DND-41 (cell line): ENCODE measurements around the gene BEND6.

ENCODE experiments used
- ATAC-seq: fragments of 200-7000 bp; cut with Tn5 transposase; 3 replicates; pipeline ENCODE4 v1.9.1; 2021; ENCODE audit warnings: low read depth; ENCODE audit not compliant: insufficient read depth
- DNase-seq: peaks from one replicate; pipeline ENCODE4 v3.0.0-alpha.2; 2020
- H2AFZ ChIP-seq: 2 replicates; pipeline ENCODE4 v1.6.0; 2012; ENCODE audit warnings: low read depth, low read length
- H3K27ac ChIP-seq: 2 replicates; pipeline ENCODE4 v1.5.1; 2012; ENCODE audit warnings: low read length, inconsistent platforms
- H3K27me3 ChIP-seq: fragments of 200-600 bp; sonication (generic); 2 replicates; pipeline ENCODE4 v1.6.0; 2012; ENCODE audit warnings: low read length, mild to moderate bottlenecking, inconsistent platforms; ENCODE audit not compliant: insufficient read depth, poor library complexity
- H3K36me3 ChIP-seq: 2 replicates; pipeline ENCODE4 v1.5.1; 2012; ENCODE audit warnings: low read length, inconsistent platforms; ENCODE audit not compliant: insufficient read depth
- H3K4me1 ChIP-seq: 2 replicates; pipeline ENCODE4 v1.5.1; 2012; ENCODE audit warnings: mild to moderate bottlenecking, low read length; ENCODE audit not compliant: insufficient read depth
- H3K4me2 ChIP-seq: 2 replicates; pipeline ENCODE4 v1.6.0; 2012; ENCODE audit warnings: mild to moderate bottlenecking, moderate library complexity, low read length, inconsistent platforms; ENCODE audit not compliant: insufficient read depth
- H3K4me3 ChIP-seq, 2 experiments: fragments of 200-600 bp in 1 of 2; shearing (Covaris generic) in 1 of 2; 2 replicates each; pipeline ENCODE4 v1.5.1; 2012 to 2016; ENCODE audit warnings: inconsistent platforms in 2 of 2, low read length in 2 of 2, mild to moderate bottlenecking in 2 of 2, low read depth in 1 of 2, moderate library complexity in 1 of 2
- H3K79me2 ChIP-seq: 2 replicates; pipeline ENCODE4 v1.6.0; 2012; ENCODE audit warnings: low read length, inconsistent platforms; ENCODE audit not compliant: insufficient read depth
- H3K9ac ChIP-seq: 2 replicates; pipeline ENCODE4 v1.6.0; 2012; ENCODE audit warnings: low read depth, mild to moderate bottlenecking, inconsistent platforms, low read length, moderate library complexity
- H3K9me3 ChIP-seq: 2 replicates; pipeline ENCODE4 v1.5.1; 2012; ENCODE audit warnings: low read length, moderate library complexity, mild to moderate bottlenecking, inconsistent platforms; ENCODE audit not compliant: insufficient read depth, severe bottlenecking
- H4K20me1 ChIP-seq: 2 replicates; pipeline ENCODE4 v1.6.0; 2012; ENCODE audit warnings: low read length; ENCODE audit not compliant: insufficient read depth
- CTCF ChIP-seq: IDR thresholded peaks from 2 replicates; pipeline ENCODE4 v1.5.1; 2012; ENCODE audit warnings: borderline replicate concordance, low read length, moderate library complexity, mild to moderate bottlenecking; ENCODE audit not compliant: poor library complexity, severe bottlenecking; ENCODE audit errors: extremely low read depth
- EZH2 ChIP-seq: IDR thresholded peaks from 3 replicates; pipeline ENCODE4 v1.6.1; 2012; ENCODE audit warnings: borderline replicate concordance, low read depth, mild to moderate bottlenecking, moderate library complexity, low read length, inconsistent platforms; ENCODE audit not compliant: severe bottlenecking

Gene BEND6

GRCh38 chr6:56992036-56992435 is 37.1 kb downstream of the BEND6 start:
- Histone ChIP-seq H2AFZ (no peak overlapping the region), H3K27ac (no peak overlapping the region), H3K9me3 (no peaks in the 10 kb centered on the region), H3K27me3 (peaks cover 2% of the 10 kb centered on the region), H3K4me2 (no peak overlapping the region), H3K4me1 (no peaks in the 10 kb centered on the region), H3K4me3 (no peak overlapping the region), H3K79me2 (no peaks in the 10 kb centered on the region), H3K9ac (no peak overlapping the region), H3K36me3 (no peaks in the 10 kb centered on the region), H4K20me1 (no peaks in the 10 kb centered on the region)
- ATAC-seq (no peak), DNase-seq (no peak)
- TF ChIP-seq CTCF (no peak), EZH2 (no peak)

- no peaks in the 10 kb centered on the region for H4K20me1 ChIP-seq
- TF ChIP-seq EZH2, result no peak
- TF ChIP-seq CTCF, result no peak
- ATAC-seq (no peak), DNase-seq (no peak)
- no peaks in the 10 kb centered on the region for H3K79me2 ChIP-seq
- no peaks in the 10 kb centered on the region for H3K9me3 ChIP-seq
- no peak overlapping the region for H3K4me2 ChIP-seq
- no peaks in the 10 kb centered on the region for H3K4me1 ChIP-seq
- H2AFZ ChIP-seq, result no peak overlapping the region
- H3K9ac ChIP-seq, result no peak overlapping the region
- no peaks in the 10 kb centered on the region for H3K36me3 ChIP-seq
- no peak overlapping the region for H3K4me3 ChIP-seq
- no peak overlapping the region for H3K27ac ChIP-seq
- peaks cover 2% of the 10 kb centered on the region for H3K27me3 ChIP-seq
Measured at GRCh38 chr6:56992703-56993102, 37.8 kb downstream of the BEND6 start.

GRCh38 chr6:56995347-56995902 is 40.5 kb downstream of the BEND6 start:
- H3K4me3 ChIP-seq, result no peak overlapping the region
- no peaks in the 10 kb centered on the region for H3K79me2 ChIP-seq
- H4K20me1 ChIP-seq, result no peaks in the 10 kb centered on the region
- H3K9ac ChIP-seq, result no peak overlapping the region
- no peaks in the 10 kb centered on the region for H3K36me3 ChIP-seq
- TF ChIP-seq CTCF (no peak), EZH2 (no peak)
- peaks cover 2% of the 10 kb centered on the region for H3K27me3 ChIP-seq
- ATAC-seq (no peak), DNase-seq (no peak)
- H3K4me2 ChIP-seq, result no peak overlapping the region
- H3K27ac ChIP-seq, result no peak overlapping the region
- H3K4me1 ChIP-seq, result no peaks in the 10 kb centered on the region
- peaks cover 5% of the 10 kb centered on the region for H3K9me3 ChIP-seq
- no peak overlapping the region for H2AFZ ChIP-seq

- Histone ChIP-seq H3K27ac (no peak overlapping the region), H3K4me2 (no peak overlapping the region), H3K4me1 (no peaks in the 10 kb centered on the region), H2AFZ (no peak overlapping the region), H3K27me3 (peaks cover 2% of the 10 kb centered on the region), H3K79me2 (no peaks in the 10 kb centered on the region), H3K36me3 (no peaks in the 10 kb centered on the region), H3K9me3 (peaks cover 5% of the 10 kb centered on the region), H4K20me1 (no peaks in the 10 kb centered on the region), H3K4me3 (no peak overlapping the region), H3K9ac (no peak overlapping the region)
- DNase-seq (no peak), ATAC-seq (no peak)
- TF ChIP-seq CTCF, result no peak
- TF ChIP-seq EZH2, result no peak
Measured at GRCh38 chr6:56996401-56996800, 41.5 kb downstream of the BEND6 start.
